ENCODE measurements around the gene FNIP1.
A peak's percentile ranks its signal among the peaks of the same experiment; 100 is the strongest.

FNIP1 gene

GRCh38 chr5:131710391-131710790, 86.4 kb downstream of the FNIP1 start:
- TF ChIP-seq CTCF (IDR thresholded peaks at IDR 0.05; ENCODE audit: borderline replicate concordance, extremely low read depth, low read length, poor library complexity, severe bottlenecking) (no peak), EZH2 (IDR thresholded peaks at IDR 0.05; ENCODE audit: borderline replicate concordance, low read depth, low read length, severe bottlenecking) (no peak)
- ATAC-seq (ENCODE audit: insufficient read depth, low read depth), result 0 out of 3 replicates have a peak, but pooled peaks have one; percentile 29

GRCh38 chr5:131709043-131709442, 87.8 kb downstream of the FNIP1 start:
- no peaks in the 10 kb centered on the region for H3K9me3 ChIP-seq (ENCODE audit: insufficient read depth, low read length, severe bottlenecking)
- H3K4me2 ChIP-seq (ENCODE audit: insufficient read depth, low read length), result no peak overlapping the region
- no peaks in the 10 kb centered on the region for H3K79me2 ChIP-seq (ENCODE audit: insufficient read depth, low read length)
- no peak overlapping the region for H3K9ac ChIP-seq (ENCODE audit: low read depth, low read length)
- no peaks in the 10 kb centered on the region for H3K4me1 ChIP-seq (ENCODE audit: insufficient read depth, low read length)
- H3K36me3 ChIP-seq (ENCODE audit: insufficient read depth, low read length), result peaks cover 59% of the 10 kb centered on the region
- no peaks in the 10 kb centered on the region for H4K20me1 ChIP-seq (ENCODE audit: insufficient read depth, low read length)
- no peaks in the 10 kb centered on the region for H3K27me3 ChIP-seq (ENCODE audit: insufficient read depth, low read length, poor library complexity)
- H3K4me3 ChIP-seq (ENCODE audit: low read depth in 1 of 2, low read length in 2 of 2), result no peak overlapping the region
- H2AFZ ChIP-seq (ENCODE audit: low read depth, low read length), result no peak overlapping the region
- H3K27ac ChIP-seq (ENCODE audit: low read length), result no peak overlapping the region
- ATAC-seq (ENCODE audit: insufficient read depth, low read depth), result no peak
- TF ChIP-seq EZH2 (IDR thresholded peaks at IDR 0.05; ENCODE audit: borderline replicate concordance, low read depth, low read length, severe bottlenecking) (no peak), CTCF (IDR thresholded peaks at IDR 0.05; ENCODE audit: borderline replicate concordance, extremely low read depth, low read length, poor library complexity, severe bottlenecking) (no peak)
- no peak for DNase-seq

More at GRCh38 chr5:131710391-131710790, 86.4 kb downstream of the FNIP1 start:
- Histone ChIP-seq H3K4me3 (ENCODE audit: low read depth in 1 of 2, low read length in 2 of 2) (no peak overlapping the region), H3K9me3 (ENCODE audit: insufficient read depth, low read length, severe bottlenecking) (no peaks in the 10 kb centered on the region), H3K4me2 (ENCODE audit: insufficient read depth, low read length) (no peak overlapping the region), H2AFZ (ENCODE audit: low read depth, low read length) (no peak overlapping the region), H3K79me2 (ENCODE audit: insufficient read depth, low read length) (no peaks in the 10 kb centered on the region), H3K36me3 (ENCODE audit: insufficient read depth, low read length) (peaks cover 59% of the 10 kb centered on the region), H4K20me1 (ENCODE audit: insufficient read depth, low read length) (no peaks in the 10 kb centered on the region), H3K27ac (ENCODE audit: low read length) (no peak overlapping the region), H3K4me1 (ENCODE audit: insufficient read depth, low read length) (no peaks in the 10 kb centered on the region), H3K27me3 (ENCODE audit: insufficient read depth, low read length, poor library complexity) (no peaks in the 10 kb centered on the region), H3K9ac (ENCODE audit: low read depth, low read length) (no peak overlapping the region)
- no peak for DNase-seq

- no peaks in the 10 kb centered on the region for H3K9me3 ChIP-seq (ENCODE audit: insufficient read depth, low read length, severe bottlenecking)
- peaks cover 76% of the 10 kb centered on the region for H3K36me3 ChIP-seq (ENCODE audit: insufficient read depth, low read length)
- no peak overlapping the region for H3K27ac ChIP-seq (ENCODE audit: low read length)
- H2AFZ ChIP-seq (ENCODE audit: low read depth, low read length), result no peak overlapping the region
- H3K4me2 ChIP-seq (ENCODE audit: insufficient read depth, low read length), result no peak overlapping the region
- TF ChIP-seq EZH2 (IDR thresholded peaks at IDR 0.05; ENCODE audit: borderline replicate concordance, low read depth, low read length, severe bottlenecking), result no peak
- no peak for TF ChIP-seq CTCF (IDR thresholded peaks at IDR 0.05; ENCODE audit: borderline replicate concordance, extremely low read depth, low read length, poor library complexity, severe bottlenecking)
- H3K4me3 ChIP-seq (ENCODE audit: low read depth in 1 of 2, low read length in 2 of 2), result no peak overlapping the region
- no peaks in the 10 kb centered on the region for H4K20me1 ChIP-seq (ENCODE audit: insufficient read depth, low read length)
- H3K9ac ChIP-seq (ENCODE audit: low read depth, low read length), result no peak overlapping the region
- no peaks in the 10 kb centered on the region for H3K4me1 ChIP-seq (ENCODE audit: insufficient read depth, low read length)
- H3K27me3 ChIP-seq (ENCODE audit: insufficient read depth, low read length, poor library complexity), result no peaks in the 10 kb centered on the region
- ATAC-seq (ENCODE audit: insufficient read depth, low read depth) (no peak), DNase-seq (no peak)
- no peaks in the 10 kb centered on the region for H3K79me2 ChIP-seq (ENCODE audit: insufficient read depth, low read length)
Observed at GRCh38 chr5:131706281-131706680, 90.5 kb downstream of the FNIP1 start.

- Histone ChIP-seq H3K27ac (ENCODE audit: low read length) (no peak overlapping the region), H3K9me3 (ENCODE audit: insufficient read depth, low read length, severe bottlenecking) (no peaks in the 10 kb centered on the region), H3K36me3 (ENCODE audit: insufficient read depth, low read length) (peaks cover 56% of the 10 kb centered on the region), H3K4me3 (ENCODE audit: low read depth in 1 of 2, low read length in 2 of 2) (no peak overlapping the region), H3K79me2 (ENCODE audit: insufficient read depth, low read length) (no peaks in the 10 kb centered on the region), H3K4me2 (ENCODE audit: insufficient read depth, low read length) (no peak overlapping the region), H3K27me3 (ENCODE audit: insufficient read depth, low read length, poor library complexity) (no peaks in the 10 kb centered on the region), H2AFZ (ENCODE audit: low read depth, low read length) (no peak overlapping the region), H3K9ac (ENCODE audit: low read depth, low read length) (no peak overlapping the region), H3K4me1 (ENCODE audit: insufficient read depth, low read length) (no peaks in the 10 kb centered on the region), H4K20me1 (ENCODE audit: insufficient read depth, low read length) (no peaks in the 10 kb centered on the region)
- ATAC-seq (ENCODE audit: insufficient read depth, low read depth) (no peak), DNase-seq (no peak)
- TF ChIP-seq EZH2 (IDR thresholded peaks at IDR 0.05; ENCODE audit: borderline replicate concordance, low read depth, low read length, severe bottlenecking) (no peak), CTCF (IDR thresholded peaks at IDR 0.05; ENCODE audit: borderline replicate concordance, extremely low read depth, low read length, poor library complexity, severe bottlenecking) (no peak)
Observed at GRCh38 chr5:131694926-131695325, 101.9 kb downstream of the FNIP1 start.

Data from DND-41 (cell line).